Fibroblast of villous mesenchyme (primary cell): ENCODE measurements around the gene ILF2. TPM values are rescaled to one million over a fixed set of nuclear protein-coding genes. Genes with fewer than 3 reads are reported as not detected.
"Not testable (repeated sequence)": the region's sequence is repeated elsewhere in the genome, so short reads cannot be mapped to it uniquely, and the experiment has no call there.

Experiments used
- DNase-seq: peaks from one replicate; pipeline ENCODE4 v3.0.0-alpha.2; 2010; ENCODE audit warnings: low read depth
- H3K4me3 ChIP-seq: 2 replicates; pipeline ENCODE4 v1.5.1; 2011; ENCODE audit warnings: low read depth, mild to moderate bottlenecking, low read length
- total RNA-seq: library from RNA; depleted of rRNA; stranded (reverse); fragments of >200 nt; gene quantifications from 2 replicates; pipeline ENCODE4 v1.2.3, GENCODE V29; 2012
- TF ChIP-seq, protein P1 (sequence below): IDR thresholded peaks from 2 replicates; pipeline ENCODE4 v1.5.1; 2012; ENCODE audit warnings: low read depth, mild to moderate bottlenecking, low read length; ENCODE audit not compliant: insufficient read depth

The ILF2 gene
- total RNA-seq = 149 and 213 TPM in 2 replicates

DNA sequence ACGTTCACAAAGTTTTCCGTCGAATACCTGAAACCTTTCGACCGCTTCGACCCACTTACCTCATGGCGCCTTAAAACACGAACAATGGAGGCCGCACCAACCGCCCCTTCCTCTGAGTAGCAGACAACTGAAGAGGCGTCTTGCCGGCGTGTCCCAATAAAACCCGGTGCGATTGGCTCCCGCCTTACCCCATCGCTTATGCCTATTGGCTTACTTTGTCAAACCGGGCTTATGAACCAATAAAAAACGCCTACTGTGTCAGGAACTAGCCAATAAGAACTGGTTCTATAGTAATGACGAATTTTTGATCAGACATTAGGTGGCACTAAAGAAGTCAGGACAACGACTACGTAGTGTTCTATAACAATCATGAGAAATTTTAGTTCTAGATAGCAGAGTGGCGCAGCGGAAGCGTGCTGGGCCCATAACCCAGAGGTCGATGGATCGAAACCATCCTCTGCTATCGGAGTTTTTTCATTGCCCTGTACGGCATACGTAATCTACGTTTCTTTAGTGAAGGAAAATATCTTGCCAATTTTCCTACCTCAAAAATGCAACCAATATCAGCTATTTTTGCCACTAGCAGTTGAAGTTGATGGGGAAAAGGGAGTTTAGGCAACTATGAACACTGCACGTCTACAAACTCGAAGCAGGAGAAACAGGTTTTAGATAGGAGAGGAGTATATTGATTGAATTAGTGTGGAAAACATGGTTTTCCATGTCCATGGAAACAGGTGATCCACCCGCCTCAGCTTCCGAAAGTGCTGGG is at the start of gene ILF2:
TSS of gene ILF2 (minus strand) at position 135 of the 769 bp plus-strand sequence. CDS start at position 64, 71 bp downstream.
- peak within 1 kb of the TSS; percentile 96 for H3K4me3 ChIP-seq
- TF ChIP-seq, protein P1, sequence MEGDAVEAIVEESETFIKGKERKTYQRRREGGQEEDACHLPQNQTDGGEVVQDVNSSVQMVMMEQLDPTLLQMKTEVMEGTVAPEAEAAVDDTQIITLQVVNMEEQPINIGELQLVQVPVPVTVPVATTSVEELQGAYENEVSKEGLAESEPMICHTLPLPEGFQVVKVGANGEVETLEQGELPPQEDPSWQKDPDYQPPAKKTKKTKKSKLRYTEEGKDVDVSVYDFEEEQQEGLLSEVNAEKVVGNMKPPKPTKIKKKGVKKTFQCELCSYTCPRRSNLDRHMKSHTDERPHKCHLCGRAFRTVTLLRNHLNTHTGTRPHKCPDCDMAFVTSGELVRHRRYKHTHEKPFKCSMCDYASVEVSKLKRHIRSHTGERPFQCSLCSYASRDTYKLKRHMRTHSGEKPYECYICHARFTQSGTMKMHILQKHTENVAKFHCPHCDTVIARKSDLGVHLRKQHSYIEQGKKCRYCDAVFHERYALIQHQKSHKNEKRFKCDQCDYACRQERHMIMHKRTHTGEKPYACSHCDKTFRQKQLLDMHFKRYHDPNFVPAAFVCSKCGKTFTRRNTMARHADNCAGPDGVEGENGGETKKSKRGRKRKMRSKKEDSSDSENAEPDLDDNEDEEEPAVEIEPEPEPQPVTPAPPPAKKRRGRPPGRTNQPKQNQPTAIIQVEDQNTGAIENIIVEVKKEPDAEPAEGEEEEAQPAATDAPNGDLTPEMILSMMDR = no peak
- DNase-seq = peak; percentile 100

GRCh38 chr1:153717330-153717729 is 46.5 kb upstream of the ILF2 start:
- TF ChIP-seq, protein P1 = no peak
- no peak for DNase-seq
- no peak overlapping the region for H3K4me3 ChIP-seq

- H3K4me3 ChIP-seq, DNase-seq: not testable (repeated sequence)
These were observed 45.4 kb upstream of the ILF2 start for GRCh38 chr1:153716211-153716610.

DNA sequence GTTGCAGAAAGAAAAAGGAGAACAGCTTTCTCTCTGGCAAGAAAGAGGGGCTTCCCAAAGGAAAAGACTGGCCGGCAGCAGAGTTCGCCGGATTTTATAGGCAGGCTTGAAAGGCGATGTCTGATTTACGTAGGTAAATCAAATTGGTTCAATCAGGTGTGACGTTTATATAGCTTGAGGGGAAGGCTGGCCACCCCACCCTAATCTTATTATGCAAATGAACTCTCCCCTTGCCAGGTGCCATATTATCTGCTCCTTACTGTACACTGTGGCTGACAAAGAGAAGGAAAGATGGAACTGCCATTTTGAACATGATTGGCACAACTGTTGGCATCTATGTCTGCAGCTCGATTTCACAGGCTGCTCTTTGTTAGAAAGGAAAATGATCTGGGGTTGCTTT is 40.2 kb upstream of the ILF2 start:
- no peak for DNase-seq
- H3K4me3 ChIP-seq = no peak overlapping the region
- TF ChIP-seq, protein P1 = no peak

DNA sequence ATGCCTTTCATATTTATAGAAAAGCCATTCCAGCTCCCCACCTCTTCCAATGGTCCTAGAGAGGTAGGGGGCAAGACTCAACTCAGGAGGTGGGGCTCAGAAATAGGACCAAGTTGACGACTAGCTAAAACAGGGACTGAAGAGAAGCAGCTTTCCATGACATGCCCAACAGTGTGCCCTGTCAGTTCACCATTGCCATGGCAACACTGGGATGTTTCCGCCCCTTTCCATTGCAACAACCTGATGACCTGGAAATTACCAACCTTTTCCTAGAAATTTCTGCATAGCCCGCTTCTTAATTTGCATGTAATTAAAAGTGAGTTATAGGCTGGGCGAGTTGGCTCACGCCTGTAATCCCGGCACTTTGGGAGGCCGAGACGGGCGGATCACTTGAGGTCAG is 34.7 kb upstream of the ILF2 start:
- no peak overlapping the region for H3K4me3 ChIP-seq
- no peak for DNase-seq
- TF ChIP-seq, protein P1 = no peak

DNA sequence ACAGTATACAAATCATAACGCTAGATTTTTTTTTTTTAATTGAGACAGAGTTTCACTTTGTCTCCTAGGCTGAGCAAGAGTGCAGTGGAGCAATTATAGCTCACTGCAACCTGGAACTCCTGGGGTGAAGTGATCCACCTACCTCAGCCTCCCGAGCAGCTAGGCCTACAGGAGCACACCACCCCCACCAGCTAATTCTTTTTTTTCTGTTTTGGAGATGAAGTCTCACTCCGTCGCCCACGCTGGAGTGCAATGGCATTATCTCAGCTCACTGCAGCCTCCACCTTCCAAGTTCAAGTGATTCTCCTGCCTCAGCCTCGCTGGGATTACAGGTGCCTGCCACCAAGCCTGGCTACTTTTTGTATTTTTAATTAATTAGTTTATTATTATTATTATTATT is 29.0 kb upstream of the ILF2 start:
- DNase-seq = no peak
- no peak overlapping the region for H3K4me3 ChIP-seq
- TF ChIP-seq, protein P1 = no peak

- peak; percentile 61 for DNase-seq
These were observed 28.3 kb upstream of the ILF2 start for GRCh38 chr1:153698923-153699714.

More at GRCh38 chr1:153698923-153699714, 28.3 kb upstream of the ILF2 start:
- H3K4me3 ChIP-seq = no peak overlapping the region
- TF ChIP-seq, protein P1 = no peak
